Iris pigment epithelial cell (primary cell): ENCODE results near the gene TRAPPC14.

ENCODE experiments used
- DNase-seq: peaks from one replicate; pipeline ENCODE4 v3.0.0-alpha.2; 2011; ENCODE audit warnings: low read depth

Gene TRAPPC14

DNA sequence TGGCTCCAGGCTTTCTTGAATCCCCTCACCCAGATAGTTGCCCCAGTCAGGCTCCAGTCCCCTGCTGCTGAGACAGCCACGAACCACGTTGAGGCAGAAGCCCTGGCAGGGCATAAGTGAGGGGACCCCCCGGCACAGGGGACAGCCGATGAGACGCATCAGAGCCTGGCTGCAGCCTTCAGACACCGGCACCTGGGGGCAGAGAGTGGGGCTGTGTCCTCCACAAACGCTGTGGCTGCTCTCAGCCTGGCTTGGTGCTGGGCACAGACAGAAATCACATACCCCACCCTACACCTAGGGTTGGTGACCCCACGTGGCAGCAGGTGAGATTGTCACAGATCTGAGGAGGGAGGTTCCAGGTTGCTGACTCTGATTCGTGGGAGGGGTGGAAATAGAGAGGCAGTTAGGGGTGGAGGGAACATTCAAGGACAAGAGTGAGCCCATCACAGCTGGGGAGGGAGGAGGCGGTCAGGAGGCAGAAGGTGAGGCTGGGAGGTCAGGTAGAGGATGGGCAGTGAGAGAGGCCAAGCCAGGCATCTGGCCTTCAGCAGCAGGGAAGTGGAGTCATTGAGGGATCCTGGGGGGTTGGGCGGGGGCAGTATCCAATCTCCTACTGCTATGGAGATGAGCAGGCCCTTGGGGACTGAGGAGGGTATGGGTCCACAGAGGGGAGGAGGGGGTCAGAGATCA, 15.4 kb upstream of the TRAPPC14 start:
- DNase-seq: no peak

DNA sequence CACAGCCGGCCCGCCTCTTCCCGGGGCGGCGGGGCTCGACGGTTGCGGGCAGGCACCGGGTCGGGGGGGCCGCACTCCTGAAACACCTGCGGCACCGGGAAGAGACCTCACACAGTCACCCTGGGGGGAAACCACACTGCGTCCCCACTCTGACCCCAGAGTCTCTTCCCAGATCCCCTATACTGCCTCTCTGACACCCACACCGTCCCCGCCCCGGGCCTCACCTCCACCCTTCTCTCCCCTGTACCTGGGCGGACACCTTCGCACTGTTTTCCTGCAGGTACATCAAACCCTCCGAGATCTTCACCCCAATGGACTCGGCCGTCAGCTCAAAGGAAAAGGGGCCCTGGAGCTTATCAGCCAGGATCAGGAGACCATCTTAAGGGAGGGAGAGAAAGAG, 13.3 kb upstream of the TRAPPC14 start:
- DNase-seq: no peak

DNA sequence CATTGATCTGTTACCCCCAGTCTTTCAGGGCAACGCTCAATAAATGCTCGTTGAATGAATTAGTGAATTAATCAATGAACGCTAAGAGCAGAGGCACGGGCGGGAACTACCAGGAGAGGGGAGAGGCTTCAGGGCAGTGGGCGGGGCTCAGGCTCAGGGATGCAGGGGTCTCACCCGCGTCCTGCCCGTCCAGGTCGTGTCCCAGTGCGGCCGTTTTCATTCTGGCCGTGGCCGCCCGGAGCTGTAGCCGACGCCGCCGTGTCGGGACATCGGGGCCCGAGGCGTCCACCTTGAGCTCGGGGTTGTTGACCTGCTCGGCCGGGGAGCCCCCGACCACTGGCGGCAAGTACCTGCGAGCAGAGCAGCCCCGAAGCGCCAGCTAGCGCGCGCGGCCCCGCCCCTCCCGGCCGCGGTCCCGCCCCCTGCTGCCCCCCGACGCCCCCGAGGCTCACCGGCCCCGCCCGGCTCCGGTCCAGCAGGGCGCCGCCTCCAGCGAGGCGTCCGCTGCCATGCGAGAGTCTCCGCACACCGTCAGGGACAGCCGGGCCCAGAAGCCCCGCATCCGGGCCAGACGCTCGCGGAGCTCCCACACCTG, 12.7 kb upstream of the TRAPPC14 start:
- DNase-seq: no peak

DNA sequence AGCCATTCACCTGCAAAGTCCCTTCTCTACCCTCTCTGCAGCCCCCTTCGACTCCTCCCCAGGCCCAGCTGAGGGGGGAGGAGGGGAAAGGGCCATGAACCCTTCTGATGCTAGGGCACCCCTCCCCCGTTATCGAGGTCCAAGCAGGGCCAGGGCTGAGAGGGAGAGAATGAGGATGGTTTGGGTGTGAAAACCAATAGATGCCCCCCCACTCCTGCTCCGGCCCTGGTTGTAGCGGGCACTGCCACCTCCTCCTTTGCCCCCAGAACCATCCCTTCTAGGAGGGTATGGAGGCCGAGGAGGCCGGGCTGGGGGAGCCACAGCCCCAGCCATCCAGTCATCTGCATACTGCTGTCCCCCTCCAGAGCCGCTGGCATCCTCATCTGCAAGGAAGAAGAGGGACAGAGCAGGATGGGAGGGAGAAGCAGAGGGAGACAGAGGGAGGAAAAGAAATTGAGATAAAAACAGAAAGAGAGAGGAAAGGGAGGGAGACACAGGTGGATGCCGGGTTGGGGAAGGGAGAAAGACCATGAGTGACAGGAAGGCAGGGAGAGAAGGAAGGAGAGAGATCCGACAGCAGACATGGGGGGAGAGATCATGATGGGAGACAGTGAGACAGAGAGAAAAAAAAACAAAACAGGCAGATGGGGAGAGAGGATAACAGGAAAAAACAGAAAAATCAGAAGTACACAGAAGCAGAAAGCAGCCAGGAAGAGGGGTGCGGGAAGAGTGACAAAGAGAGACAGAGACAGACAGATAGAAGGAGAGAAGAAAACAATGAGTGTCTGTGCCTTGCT, 11.8 kb upstream of the TRAPPC14 start:
- DNase-seq: no peak

DNA sequence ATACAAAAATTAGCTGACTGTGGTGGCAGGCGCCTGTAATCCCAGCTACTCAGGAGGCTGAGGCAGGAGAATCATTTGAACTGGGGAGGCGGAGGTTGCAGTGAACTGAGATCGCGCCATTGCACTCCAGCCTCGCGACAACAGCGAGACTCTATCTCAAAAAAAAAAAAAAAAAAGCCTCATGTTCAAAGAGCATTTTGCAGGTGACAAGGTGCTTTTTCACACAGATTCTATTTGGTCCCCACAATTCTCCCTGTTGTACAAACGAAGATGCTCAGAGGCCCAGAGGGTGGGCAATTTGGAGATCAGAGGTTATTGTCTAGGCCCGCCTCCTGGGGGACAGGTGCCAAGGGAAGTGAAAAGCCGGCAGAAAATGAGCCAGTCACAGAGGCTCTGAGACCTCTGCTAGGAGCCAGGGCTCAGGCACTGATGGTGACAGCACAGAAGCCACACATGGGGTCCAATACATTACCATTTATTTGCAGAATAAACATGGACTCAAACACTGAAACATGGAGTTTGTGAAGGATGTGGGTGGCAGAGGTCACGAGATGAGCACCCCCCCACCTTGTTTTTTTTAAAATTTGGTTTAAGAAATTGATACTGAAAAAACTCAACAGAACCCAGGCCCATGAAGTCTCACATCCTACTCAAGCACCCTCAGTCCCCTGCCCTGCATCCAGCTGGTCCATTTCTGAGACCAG, 10.8 kb upstream of the TRAPPC14 start:
- no peak for DNase-seq

DNA sequence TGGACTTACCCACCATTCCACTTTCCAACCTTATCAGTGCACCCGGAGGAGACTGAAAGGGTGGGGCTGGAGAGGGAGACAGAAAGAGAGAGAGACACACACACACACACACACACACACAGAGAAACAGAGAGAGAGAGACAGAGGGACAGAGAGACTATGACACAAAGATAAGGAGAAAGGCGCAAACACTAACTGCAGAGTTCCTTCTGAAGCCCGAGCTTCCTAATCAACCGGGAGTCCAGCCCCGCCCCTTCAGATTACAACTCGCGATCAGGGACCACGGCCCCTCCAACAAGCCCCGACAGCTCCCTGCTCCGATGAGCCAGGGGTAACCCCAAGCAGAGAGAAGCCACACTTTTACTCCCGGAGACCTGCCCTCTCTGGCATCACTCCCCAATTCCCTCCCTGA, 9.4 kb upstream of the TRAPPC14 start:
- DNase-seq: no peak

DNA sequence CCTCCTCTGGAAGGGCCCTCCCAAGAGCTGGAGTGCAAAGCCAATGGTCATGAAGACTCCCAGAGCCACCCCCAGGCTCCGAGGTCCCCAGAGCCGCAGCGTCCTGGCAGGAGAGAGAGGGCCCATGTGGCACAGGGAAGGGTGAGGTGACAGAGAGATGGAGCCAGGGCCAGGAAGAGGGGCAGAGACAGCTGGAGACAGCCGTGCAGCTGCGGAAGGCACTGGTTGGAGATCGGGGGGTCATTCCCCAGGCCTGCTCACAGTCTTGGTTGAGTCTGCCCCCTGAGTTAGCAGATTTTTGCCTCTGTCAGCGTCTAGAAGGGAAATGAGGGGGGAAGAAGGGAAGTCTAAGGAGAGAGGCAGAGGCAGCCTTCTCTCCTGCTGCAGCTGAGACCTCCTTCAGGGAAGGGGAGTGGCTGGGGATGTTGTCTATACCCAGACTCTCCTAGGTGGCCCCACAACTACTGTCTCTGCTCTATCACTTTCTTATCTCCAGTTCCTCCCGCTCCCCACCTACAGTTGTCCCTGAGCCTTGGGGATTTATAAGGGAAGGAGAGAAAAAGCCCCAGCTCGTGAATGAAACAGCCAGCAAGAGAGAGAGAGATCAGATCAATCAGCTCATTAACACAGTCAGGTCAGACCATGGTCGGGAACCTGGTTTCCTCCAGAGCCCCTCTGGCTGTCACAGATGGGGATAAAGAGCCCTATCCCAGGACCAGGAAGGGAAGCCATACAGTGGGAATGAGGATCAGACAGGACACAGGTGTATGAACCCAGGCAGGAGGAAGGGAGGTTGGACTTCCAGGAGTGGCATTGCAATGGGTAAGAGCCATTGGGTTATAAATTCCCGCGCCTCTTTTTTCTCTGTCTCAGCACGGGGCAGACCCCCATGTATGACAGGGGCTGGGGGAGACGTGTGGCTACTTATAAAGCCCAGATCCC, 8.7 kb upstream of the TRAPPC14 start:
- no peak for DNase-seq

DNA sequence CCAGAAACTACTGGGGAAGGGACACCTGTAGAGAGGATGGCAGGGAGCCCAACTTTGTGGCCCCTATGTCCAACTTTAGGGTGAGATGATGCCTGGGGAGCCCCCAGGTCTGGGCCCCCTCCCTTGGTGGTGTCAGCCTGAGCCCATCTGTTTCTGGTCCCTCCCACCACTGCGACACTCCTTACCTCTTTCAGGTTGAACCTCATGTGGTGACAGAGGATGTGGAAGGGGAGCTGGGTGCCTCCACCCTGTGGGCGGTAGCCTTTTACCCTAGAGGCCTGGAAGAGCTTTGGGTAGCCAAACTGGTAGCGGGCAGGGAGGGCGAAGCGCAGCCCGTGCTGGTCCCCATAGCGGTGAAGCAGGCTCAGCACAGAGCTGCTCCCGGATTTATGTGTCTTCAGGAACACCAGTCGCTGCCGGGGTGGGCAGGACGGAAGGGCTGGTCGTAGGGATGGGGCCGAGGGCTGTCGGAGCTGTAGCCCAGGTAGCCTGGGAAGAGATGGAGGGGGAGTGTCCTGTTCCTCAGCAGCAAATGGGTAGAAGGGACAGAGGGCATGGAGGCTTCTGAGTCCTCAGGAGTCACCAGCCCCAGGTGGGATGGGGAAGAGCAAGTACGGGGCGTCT, 7.9 kb upstream of the TRAPPC14 start:
- no peak for DNase-seq

DNA sequence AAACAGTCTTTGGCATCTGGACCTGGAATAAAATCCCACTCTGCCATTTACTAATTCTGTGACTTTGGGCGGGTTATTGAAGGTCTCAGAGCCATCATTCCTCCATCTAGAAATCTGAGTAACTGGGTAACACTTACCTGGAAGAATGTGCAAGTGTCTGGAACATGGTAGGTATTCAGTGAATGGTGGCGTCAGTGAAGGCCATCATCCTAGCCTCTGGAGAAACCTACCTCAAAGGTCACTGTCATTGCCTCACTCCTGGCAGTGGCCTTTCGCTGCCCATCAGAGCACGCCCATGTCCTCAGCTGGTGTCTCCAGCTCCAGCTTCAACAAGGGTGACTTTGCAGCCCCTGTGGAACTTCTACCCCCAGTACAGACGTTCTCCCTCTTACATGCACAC, 5.3 kb upstream of the TRAPPC14 start:
- DNase-seq: no peak

DNA sequence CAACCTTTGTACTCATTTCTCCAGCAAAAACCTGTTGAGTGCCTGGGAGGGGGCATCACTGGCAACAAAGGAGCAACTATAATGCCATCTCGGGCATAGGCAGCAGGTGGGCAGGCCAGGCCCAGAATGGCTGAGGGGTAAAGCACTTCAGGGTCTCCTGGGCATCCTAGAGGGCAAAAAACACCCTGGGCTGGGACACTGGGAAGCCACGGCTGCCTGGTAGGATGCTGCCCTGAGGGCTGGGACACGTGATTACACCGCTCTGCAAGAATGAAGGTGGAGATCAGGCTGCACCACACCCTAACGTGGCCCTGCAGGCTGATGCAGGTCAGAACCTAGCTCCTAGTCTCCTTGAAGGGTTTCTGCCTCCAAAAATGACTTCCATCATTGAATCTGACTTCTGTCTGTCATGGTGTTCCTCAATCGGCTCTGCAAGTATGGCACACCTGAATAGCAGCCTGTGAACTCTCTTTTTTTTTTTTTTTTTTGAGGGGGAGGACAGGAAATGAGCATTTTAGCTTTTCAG, 4.5 kb upstream of the TRAPPC14 start:
- no peak for DNase-seq

DNA sequence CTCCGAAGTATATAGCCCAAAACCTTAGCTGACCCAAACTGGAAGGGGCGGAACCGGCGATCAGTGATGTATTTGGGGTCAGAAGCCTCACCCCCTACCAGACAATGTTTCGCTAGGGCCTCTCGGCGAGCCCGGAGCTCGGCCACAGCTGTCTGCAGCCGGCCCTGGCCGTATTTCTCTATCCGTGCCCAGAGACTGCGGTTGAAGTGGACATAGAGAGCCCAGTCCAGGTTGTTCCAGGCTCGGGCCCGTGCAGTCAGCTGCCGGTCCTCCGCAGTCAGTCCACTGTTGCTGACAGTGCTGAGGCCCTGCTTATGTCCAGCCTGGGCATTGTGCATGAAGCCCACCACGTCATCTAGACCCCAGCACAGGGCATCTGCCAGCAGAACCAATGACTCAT, 1.5 kb upstream of the TRAPPC14 start:
- DNase-seq: no peak

DNA sequence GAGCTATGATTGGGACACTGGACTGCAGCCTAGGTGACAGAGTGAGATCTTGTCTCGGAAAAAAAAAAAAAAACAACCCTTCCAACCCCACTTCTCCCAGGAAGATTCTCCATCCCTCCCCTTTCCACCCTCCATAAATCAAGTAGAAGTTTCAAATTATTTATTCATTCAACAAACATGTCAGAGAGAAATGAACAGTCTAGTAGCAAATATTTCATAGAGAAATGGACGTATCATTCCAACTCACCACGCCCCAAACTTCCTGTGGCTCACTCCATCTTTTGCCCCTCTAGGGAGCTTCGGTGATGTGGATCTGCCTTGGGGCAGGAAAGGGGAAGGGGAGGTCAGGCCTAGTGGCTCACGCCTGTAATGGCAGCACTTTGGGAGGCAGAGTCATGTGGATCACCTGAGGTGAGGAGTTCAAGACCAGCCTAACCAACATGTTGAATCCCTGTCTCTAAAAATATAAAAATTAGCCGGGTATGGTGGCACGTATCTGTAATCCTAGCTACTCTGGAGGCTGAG, 638 bp upstream of the TRAPPC14 start:
- no peak for DNase-seq

DNA sequence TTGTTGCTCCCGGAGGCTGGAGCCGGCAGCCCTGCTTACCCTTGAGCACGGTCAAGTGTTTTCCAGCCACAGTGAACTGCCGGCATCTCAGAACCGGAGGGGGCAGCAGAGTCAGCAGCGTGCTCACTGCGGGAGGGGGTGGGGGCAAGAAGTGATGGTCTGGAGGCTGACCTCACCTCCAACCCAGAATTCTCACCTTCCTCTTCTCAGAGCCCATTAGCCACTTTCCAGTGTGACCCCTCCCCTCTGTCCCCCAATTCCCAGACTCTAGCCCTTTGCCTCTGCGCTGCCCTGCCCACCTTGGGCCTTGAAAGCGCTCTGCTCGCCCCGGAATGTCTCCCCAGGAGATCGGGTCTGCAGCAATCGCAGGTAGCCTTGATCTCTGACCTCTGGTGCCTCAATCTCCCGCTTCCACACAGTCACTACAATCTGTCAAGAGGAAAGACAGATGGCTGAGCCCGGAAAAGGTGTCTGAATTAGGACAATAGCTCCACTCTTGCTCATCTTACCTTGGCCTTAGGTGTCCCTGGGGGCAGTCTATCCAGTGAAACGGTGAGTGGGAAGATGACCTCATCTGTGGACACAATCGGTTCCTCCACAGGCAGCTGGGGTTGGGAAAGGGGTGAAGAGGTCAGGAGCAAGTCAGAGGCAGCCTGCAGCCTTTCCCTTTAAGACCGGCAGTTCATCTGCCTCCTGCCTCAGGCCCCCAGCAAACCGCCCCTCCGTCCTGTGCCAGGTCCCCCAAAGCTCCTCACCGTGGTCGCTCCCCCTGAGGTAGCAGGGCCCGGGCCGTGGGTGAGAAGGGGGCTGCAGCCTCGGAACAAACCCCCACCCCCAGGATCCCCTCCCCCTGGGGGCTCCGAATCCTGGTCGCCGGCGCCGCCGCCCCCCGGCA, 942 bp downstream of the TRAPPC14 start:
- DNase-seq: peak; percentile 74

DNA sequence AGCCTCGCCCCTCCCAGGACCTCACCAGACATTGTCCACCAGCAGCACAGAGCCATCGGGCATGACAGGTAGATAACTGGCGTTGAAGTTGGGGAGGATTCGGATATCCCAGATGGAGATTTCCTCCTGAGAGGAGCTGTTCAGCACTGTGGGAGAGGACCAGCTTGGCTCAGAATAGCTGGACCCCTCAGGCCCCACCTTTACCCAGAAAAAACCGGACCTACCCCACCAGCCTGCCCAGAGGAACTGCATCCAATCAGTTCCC, 1.5 kb downstream of the TRAPPC14 start:
- no peak for DNase-seq

DNA sequence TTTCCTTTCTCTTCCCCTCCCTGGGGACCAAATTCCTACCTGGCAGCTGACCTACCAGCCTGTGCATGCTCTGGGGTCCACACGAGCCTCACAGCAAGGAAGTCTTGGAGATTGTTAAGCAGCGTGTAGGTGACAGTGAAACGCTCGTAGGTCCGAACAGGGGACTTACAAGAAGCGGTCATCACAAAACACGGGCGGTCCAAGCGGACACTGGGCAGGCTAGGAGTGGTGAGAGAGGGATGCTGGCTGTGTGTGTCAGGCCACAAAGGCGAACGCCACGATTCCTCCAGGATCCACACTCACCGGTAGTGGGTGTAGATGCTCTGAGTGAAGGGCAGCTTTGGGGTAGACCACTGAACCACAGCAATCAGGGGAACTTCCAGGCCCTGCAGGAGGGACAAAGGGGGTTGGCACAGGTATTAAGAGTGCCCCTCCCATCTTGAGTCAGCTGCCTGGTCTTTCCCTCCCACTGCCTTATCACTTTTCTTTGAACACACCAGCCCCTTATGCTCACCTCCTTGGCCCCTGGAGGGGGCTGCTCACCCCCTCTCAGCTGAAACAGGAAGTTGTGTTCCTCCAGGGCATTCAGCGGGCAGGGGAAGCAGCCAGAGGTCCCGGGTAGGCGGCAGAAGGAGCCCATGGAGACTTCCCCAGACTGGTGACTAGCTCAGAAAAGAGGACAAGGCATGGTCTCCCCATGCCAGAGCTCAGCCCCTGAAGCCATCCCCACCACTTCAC, 2.0 kb downstream of the TRAPPC14 start:
- DNase-seq: no peak

DNA sequence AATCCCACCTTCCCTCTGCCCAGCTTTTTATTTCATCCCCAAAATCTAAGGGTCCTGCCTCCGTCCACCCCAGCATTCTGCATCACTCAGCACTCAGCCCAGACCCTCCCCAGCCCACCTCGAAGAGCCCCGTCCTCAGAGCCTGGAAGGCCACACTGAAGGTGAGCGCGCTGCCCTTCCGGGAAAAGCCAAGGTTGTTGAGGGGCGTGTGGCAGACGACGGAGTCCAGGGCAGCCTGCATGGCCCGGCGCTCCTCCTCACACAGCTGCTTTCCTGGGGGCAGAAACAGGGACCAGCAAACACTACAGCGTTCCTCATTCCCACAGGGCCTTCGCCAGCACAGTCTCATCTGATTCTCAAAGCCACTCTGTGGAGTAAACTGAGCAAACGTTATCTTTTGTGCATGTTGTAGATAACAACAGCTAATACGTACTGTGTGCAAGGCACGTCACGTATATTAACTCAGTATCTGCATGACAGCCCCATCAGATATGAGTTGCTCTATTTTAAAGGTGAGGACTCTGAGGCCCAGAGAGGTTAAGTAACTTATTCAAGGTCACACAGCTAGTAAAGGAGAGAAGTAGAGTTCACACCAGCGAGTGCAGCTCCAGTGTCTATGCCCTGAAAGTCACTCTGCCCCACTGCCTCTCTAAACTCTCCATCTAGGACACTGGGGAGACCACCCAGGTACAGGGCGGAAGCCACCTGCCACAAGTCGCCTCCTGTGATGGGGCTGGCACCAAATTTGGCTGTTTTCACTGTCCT, 2.8 kb downstream of the TRAPPC14 start:
- DNase-seq: no peak

DNA sequence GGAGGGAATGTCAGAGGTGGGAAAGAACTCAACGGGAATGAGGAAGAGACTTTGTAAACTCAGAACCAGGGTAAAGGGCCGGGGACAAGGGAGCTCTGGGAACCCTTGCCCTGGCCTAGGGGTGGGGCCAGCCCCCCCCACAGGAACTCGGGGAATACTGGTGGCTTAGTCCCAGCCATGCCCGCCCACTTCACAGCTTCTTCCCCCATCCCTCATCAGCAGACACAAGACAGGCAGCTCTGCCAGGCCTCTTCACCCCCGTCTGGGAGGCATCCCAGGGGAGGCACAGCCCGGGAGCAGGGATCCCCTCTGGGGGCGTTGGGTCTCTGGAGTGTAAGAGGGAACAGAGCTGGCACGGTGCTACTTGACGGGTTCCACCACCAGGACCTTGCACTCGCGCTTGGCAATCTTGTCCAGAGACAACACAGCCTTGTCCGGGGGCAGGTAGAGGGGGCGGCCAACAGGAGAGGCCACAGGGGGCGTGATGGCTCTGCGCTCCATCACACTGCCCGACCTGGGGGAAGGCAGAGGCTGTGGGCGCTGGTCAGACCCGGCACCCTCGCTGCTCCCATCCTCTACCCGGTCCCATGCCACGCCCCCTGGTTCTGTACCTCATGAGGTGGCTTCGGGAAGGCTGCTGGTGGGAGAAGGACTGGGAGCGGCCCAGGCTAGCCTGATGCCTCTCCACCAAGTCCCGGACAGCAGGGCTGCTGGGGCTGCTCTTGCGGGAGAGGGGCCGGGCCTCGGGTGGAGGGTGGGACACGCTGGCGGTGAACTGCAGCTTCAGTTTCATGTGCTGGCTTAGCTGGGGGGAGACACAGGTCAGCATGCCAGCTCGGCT, 3.7 kb downstream of the TRAPPC14 start:
- DNase-seq: no peak
